Stimulated activated CD8-positive, alpha-beta memory T cell treated with anti-CD3 and anti-CD28 coated beads, Interleukin-12 subunit alpha, Interleukin-12 subunit beta, amount 100 ng/mL, for 24 hours (primary cell): ENCODE measurements around the gene IGF1R.

ENCODE experiments used
- DNase-seq: peaks from one replicate; pipeline ENCODE4 v3.0.0-alpha.2; 2020; ENCODE audit errors: extremely low read depth

Gene IGF1R

GRCh38 chr15:98826658-98827057, 178.3 kb downstream of the IGF1R start:
- DNase-seq: no peak

- DNase-seq: no peak
Measured at GRCh38 chr15:98827217-98827616, 178.9 kb downstream of the IGF1R start.

- no peak for DNase-seq
Measured at GRCh38 chr15:98830034-98830634, 181.8 kb downstream of the IGF1R start.

- DNase-seq: no peak
Measured at GRCh38 chr15:98834976-98835375, 186.6 kb downstream of the IGF1R start.

GRCh38 chr15:98835876-98836275, 187.5 kb downstream of the IGF1R start:
- DNase-seq: no peak

- DNase-seq: no peak
Measured at GRCh38 chr15:98838387-98839259, 190.3 kb downstream of the IGF1R start.

- no peak for DNase-seq
Measured at GRCh38 chr15:98840053-98840452, 191.7 kb downstream of the IGF1R start.

GRCh38 chr15:98841419-98841970, 193.2 kb downstream of the IGF1R start:
- DNase-seq: no peak

- DNase-seq: no peak
Measured at GRCh38 chr15:98842192-98842972, 194.0 kb downstream of the IGF1R start.

- DNase-seq: no peak
Measured at GRCh38 chr15:98842973-98843285, 194.6 kb downstream of the IGF1R start.

GRCh38 chr15:98843844-98844243, 195.5 kb downstream of the IGF1R start:
- no peak for DNase-seq

- no peak for DNase-seq
Measured at GRCh38 chr15:98844261-98844660, 195.9 kb downstream of the IGF1R start.

GRCh38 chr15:98845138-98845884, 197.0 kb downstream of the IGF1R start:
- no peak for DNase-seq

GRCh38 chr15:98850961-98851572, 202.7 kb downstream of the IGF1R start:
- DNase-seq: no peak

- DNase-seq: no peak
Measured at GRCh38 chr15:98853161-98853560, 204.8 kb downstream of the IGF1R start.

GRCh38 chr15:98853617-98854420, 205.5 kb downstream of the IGF1R start:
- no peak for DNase-seq

- DNase-seq: no peak
Measured at GRCh38 chr15:98854496-98854895, 206.2 kb downstream of the IGF1R start.

GRCh38 chr15:98855067-98855814, 206.9 kb downstream of the IGF1R start:
- no peak for DNase-seq

- no peak for DNase-seq
Measured at GRCh38 chr15:98855815-98856531, 207.6 kb downstream of the IGF1R start.
